ENCODE data around the gene TCFL5.

DNA sequence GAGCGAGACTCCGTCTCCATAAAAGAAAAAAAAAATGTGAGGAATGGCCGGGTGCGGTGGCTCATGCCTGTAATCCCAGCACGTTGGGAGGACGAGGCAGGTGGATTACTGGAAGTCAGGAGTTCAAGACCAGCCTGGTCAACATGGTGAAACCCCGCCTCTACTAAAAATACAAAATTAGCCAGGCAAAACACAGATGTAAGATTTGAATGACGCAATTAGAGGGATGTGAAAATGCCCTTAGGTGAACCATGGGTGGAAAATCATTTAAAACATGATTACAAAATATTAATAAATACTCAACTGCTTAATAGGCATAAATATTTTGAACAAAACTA lies 23.9 kb downstream of the TCFL5 start:
- TF ChIP-seq, protein P1, sequence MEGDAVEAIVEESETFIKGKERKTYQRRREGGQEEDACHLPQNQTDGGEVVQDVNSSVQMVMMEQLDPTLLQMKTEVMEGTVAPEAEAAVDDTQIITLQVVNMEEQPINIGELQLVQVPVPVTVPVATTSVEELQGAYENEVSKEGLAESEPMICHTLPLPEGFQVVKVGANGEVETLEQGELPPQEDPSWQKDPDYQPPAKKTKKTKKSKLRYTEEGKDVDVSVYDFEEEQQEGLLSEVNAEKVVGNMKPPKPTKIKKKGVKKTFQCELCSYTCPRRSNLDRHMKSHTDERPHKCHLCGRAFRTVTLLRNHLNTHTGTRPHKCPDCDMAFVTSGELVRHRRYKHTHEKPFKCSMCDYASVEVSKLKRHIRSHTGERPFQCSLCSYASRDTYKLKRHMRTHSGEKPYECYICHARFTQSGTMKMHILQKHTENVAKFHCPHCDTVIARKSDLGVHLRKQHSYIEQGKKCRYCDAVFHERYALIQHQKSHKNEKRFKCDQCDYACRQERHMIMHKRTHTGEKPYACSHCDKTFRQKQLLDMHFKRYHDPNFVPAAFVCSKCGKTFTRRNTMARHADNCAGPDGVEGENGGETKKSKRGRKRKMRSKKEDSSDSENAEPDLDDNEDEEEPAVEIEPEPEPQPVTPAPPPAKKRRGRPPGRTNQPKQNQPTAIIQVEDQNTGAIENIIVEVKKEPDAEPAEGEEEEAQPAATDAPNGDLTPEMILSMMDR (IDR thresholded peaks at IDR 0.05): no peak
- TF ChIP-seq POLR2A (IDR thresholded peaks at IDR 0.05) (no peak), POLR2AphosphoS5 (IDR thresholded peaks at IDR 0.05; ENCODE audit: insufficient read depth in 1 of 2, low read depth in 1 of 2) (no peak)

All from vagina (tissue), 2 donors.